HG02798 (cell line): ENCODE results near the gene YBX1.
"Not testable (repeated sequence)": the region's sequence is repeated elsewhere in the genome, so short reads cannot be mapped to it uniquely, and the experiment has no call there.

Source experiments
- ATAC-seq: cut with Tn5 transposase; IDR thresholded peaks from one replicate; pipeline ENCODE4 v1.9.1; 2021; ENCODE audit warnings: mild to moderate bottlenecking; ENCODE audit not compliant: unreplicated experiment, poor library complexity

Gene YBX1

GRCh38 chr1:42686418-42686817 lies 4.2 kb downstream of the YBX1 start:
- ATAC-seq: no peak

GRCh38 chr1:42689912-42690311 lies 7.7 kb downstream of the YBX1 start:
- ATAC-seq: no peak

- ATAC-seq: peak; percentile 34
These were observed 8.4 kb downstream of the YBX1 start for GRCh38 chr1:42690477-42691156.

DNA sequence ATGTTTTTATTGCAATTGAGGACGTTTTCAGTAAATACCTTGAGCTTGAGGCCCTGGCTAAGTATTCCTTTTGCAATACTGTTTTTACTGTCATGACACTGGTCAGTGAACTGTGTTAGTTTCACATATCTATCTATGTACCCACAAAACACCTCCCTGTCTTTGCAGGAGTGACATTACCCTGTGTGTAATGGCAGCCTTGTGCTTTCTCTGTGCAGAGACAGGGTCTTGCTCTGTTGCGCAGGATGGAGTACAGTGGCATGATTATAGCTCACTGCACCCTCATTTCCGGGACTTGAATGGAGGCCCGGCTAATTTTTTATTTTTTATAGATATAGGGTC lies 8.9 kb downstream of the YBX1 start:
- peak; percentile 35 for ATAC-seq

- no peak for ATAC-seq
These were observed 10.2 kb downstream of the YBX1 start for GRCh38 chr1:42692461-42692860.

GRCh38 chr1:42692911-42693310 lies 10.7 kb downstream of the YBX1 start:
- no peak for ATAC-seq

- no peak for ATAC-seq
These were observed 16.0 kb downstream of the YBX1 start for GRCh38 chr1:42698081-42698813.

DNA sequence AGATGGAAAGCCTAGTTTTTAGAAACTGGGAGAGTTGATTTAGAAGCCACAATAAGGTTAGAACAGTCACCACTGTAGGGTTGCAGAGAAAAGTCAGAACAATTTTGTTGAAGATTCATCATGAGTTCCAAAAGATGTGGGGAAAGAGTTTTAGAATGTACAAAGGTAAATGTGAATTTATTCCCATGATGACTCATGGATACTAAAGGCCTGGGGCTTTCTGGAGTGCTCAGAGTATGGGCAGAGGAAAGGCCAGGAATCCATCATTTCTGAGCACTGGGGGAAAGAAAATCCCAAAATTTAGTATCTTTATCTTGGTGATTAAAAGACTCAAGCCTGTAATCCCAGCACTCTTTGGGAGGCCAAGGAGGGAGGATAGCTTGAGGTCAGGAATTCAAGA lies 17.8 kb downstream of the YBX1 start:
- ATAC-seq: no peak

GRCh38 chr1:42703888-42704464 lies 21.8 kb downstream of the YBX1 start:
- no peak for ATAC-seq

- ATAC-seq: not testable (repeated sequence)
These were observed 30.6 kb downstream of the YBX1 start for GRCh38 chr1:42712808-42713207.

DNA sequence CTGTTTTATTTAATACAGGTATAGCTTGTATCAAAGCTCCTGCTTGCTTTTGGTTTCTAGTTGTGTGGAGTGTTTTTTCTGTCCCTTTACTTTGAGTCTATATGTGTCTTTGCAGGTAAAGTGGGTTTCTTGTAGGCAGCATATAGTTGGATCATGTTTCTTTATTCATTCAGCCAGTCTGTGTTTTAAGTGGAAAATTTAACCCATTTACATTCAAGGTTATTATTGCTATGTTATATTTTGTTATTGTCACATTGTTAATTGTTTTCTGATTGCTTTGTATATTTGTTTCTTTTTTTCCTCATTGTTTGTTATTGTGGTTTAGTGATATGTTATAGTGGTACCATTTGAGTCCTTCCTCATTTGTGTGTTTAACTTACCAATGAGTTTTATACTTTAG lies 31.1 kb downstream of the YBX1 start:
- no peak for ATAC-seq

DNA sequence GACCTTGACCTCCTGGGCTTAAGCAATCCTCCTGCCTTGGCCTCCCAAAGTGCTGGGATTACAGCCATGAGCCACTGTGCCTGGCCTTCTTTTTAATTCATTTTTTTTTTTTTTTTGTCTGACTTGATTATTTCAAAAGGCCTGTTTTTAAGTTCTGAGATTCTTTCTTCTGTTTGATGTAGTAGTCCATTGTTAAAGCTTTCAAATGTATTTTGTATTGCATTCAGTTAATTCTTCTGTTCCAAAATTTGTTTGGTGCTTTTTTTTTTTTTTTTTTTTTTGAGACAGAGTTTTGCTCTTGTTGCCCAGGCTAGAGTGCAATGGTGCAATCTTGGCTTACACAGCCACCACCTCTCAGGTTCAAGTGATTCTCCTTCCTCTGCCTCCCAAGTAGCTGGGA lies 32.2 kb downstream of the YBX1 start:
- ATAC-seq: not testable (repeated sequence)

DNA sequence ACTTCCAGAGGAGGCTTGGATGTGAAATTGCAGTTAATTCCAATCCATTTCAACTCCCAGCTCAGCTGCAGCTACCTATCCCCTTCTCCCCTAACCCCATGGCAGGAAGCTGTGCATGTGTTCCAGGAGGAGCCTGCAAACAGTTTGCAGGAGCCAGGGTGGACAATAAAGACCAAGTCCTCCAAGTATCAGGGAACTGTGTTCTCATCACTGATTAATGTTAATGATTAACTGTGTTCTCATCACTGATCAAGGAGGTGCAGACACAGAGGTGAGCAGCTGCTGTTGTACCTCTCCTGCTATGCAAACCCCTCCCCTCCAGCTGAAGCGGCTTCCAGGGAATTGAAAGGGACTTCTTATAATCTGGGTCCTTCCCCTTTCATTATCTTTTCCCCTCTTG lies 38.6 kb downstream of the YBX1 start:
- no peak for ATAC-seq

GRCh38 chr1:42721926-42722325 lies 39.7 kb downstream of the YBX1 start:
- no peak for ATAC-seq

DNA sequence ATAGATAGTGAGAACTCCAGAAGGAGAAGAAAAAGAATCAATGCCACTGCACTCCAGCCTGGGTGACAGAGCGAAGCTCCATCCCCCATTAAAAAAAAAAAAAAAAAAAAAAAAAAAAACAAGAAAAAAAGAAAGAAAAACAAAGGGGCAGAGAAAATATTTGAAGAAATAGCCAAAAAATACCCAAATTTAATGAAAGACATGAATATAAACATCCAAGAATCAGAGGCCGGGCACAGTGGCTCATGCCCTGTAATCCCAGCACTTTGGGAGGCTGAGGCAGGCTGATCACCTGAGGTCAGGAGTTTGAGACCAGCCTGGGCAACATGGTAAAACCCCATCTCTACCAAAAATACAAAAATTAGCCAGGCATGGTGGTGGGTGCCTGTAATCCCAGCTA lies 40.2 kb downstream of the YBX1 start:
- ATAC-seq: not testable (repeated sequence)

DNA sequence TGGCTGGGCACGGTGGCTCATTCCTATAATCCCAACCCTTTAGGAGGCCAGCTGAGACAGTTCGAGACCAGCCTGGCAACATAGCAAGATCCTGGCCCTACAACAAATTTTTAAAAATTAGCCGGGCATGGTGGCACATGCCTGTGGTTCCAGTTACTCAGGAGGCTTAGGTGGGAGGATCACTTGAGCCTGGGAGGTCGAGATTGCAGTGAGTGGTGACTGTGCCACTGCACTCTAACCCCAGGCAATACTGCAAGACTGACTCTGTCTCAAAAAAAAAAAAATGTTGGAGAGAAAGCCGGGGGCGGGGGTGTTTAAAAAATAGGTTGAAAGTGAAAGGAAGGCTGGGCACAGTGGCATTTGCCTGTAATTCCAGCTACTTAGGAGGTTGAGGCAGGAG lies 41.3 kb downstream of the YBX1 start:
- no peak for ATAC-seq

DNA sequence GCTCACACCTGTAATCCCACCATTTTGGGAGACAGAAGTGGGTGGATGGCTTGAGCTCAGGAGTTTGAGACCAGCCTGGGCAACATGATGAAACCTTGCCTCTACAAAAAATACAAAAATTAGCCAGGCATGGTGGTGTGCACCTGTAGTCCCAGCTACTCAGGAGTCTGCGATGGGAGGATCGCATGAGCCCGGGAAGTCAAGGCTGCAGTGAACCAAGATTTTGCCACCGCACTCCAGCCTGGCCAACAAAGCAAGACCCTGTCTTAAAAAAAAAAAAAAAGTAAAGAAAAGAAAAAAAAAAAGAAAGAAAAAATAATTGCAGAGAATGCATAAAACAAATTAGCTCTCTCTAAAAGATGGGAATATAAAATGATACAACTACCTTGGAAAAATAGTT lies 43.6 kb downstream of the YBX1 start:
- ATAC-seq: not testable (repeated sequence)

DNA sequence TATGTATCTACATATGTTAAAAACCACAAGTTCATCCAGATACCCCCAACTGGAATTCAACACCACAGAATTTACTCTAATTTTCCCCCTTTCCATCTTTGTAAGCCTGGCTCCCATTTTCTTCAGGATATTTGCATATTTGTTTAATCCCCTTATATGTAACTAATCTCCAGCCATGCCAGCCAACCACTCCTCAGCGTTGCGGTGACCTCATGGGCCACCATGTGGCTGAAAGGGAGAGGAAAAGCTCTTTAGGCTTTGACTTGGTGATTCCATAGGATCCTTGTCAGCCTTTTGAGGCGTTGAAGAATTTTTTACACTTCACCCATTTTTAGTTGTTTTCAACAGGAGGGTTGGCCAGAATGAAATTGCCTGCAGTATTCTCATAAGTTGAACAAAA lies 47.8 kb downstream of the YBX1 start:
- no peak for ATAC-seq

- ATAC-seq: no peak
These were observed 48.8 kb downstream of the YBX1 start for GRCh38 chr1:42730988-42731387.

GRCh38 chr1:42731585-42731984 lies 49.4 kb downstream of the YBX1 start:
- ATAC-seq: no peak

DNA sequence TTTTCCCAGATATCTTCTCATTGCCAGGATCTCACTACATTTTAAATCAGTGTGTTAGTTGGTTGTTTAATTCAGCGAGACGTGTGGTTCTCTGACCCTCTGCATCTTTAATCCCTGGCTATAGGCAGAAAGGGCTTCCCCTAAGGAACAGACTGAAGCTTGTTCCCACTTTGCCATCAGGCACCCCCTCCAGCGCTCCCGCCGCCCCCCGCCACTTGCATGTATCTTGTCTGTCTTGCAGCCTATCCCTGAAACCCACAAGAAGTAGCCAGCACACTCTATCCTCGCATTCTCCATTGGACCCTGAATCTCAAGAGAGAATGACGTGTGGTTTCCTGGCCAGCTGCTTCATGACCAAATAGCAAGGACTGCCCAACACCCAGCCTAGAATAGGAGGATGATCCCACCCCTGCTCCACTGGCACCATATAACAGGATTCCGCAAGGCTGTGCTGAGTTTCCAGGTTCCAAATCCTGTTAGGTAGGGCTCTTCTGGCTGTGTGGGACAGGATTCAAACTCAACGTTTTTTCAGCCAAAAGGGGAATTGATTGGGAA lies 50.0 kb downstream of the YBX1 start:
- ATAC-seq: no peak
